NB4 (cell line): ENCODE results near the gene GRIA1.

Experiments used
- CTCF ChIP-seq: IDR thresholded peaks from one replicate; pipeline ENCODE4 v1.5.1; 2012; ENCODE audit warnings: low read depth, low read length
- MYC ChIP-seq: IDR thresholded peaks from 2 replicates; pipeline ENCODE4 v1.6.1; 2011; ENCODE audit warnings: low read depth, low read length
- POLR2A ChIP-seq: IDR thresholded peaks from 2 replicates; pipeline ENCODE4 v1.6.1; 2011; ENCODE audit warnings: mild to moderate bottlenecking; ENCODE audit not compliant: insufficient read length; ENCODE audit errors: extremely low read depth

- TF ChIP-seq CTCF: no peak
- TF ChIP-seq MYC: no peak
- no peak for TF ChIP-seq POLR2A
Measured at GRCh38 chr5:153523211-153523610, 32.7 kb downstream of the GRIA1 start.
